8988T (cell line): ENCODE results near the gene GPR87.

Experiments
- DNase-seq: peaks from one replicate; pipeline ENCODE4 v3.0.0; 2011

Gene GPR87

GRCh38 chr3:151315136-151315535 lies 1.5 kb downstream of the GPR87 start:
- DNase-seq = no peak

GRCh38 chr3:151314593-151314992 lies 2.0 kb downstream of the GPR87 start:
- no peak for DNase-seq

- DNase-seq = no peak
Measured at GRCh38 chr3:151314137-151314536, 2.5 kb downstream of the GPR87 start.

- no peak for DNase-seq
Measured at GRCh38 chr3:151312972-151313371, 3.6 kb downstream of the GPR87 start.

- no peak for DNase-seq
Measured at GRCh38 chr3:151309566-151309965, 7.1 kb downstream of the GPR87 start.

GRCh38 chr3:151307583-151308488 lies 8.8 kb downstream of the GPR87 start:
- DNase-seq = no peak

GRCh38 chr3:151307131-151307530 lies 9.5 kb downstream of the GPR87 start:
- no peak for DNase-seq

GRCh38 chr3:151306168-151306810 lies 10.3 kb downstream of the GPR87 start:
- DNase-seq = no peak

- DNase-seq = no peak
Measured at GRCh38 chr3:151305775-151306151, 10.9 kb downstream of the GPR87 start.

GRCh38 chr3:151305060-151305774 lies 11.4 kb downstream of the GPR87 start:
- peak; percentile 49 for DNase-seq

GRCh38 chr3:151303751-151304150 lies 12.9 kb downstream of the GPR87 start:
- DNase-seq = no peak

- DNase-seq = no peak
Measured at GRCh38 chr3:151301787-151302186, 14.8 kb downstream of the GPR87 start.

- no peak for DNase-seq
Measured at GRCh38 chr3:151300539-151300938, 16.1 kb downstream of the GPR87 start.

- DNase-seq = no peak
Measured at GRCh38 chr3:151299006-151299405, 17.6 kb downstream of the GPR87 start.

GRCh38 chr3:151297429-151297828 lies 19.2 kb downstream of the GPR87 start:
- no peak for DNase-seq

GRCh38 chr3:151296226-151296625 lies 20.4 kb downstream of the GPR87 start:
- no peak for DNase-seq

- no peak for DNase-seq
Measured at GRCh38 chr3:151293127-151293526, 23.5 kb downstream of the GPR87 start.

- no peak for DNase-seq
Measured at GRCh38 chr3:151290673-151291072, 25.9 kb downstream of the GPR87 start.

GRCh38 chr3:151289445-151289844 lies 27.2 kb downstream of the GPR87 start:
- DNase-seq = no peak

GRCh38 chr3:151285940-151286339 lies 30.7 kb downstream of the GPR87 start:
- DNase-seq = no peak

- DNase-seq = no peak
Measured at GRCh38 chr3:151283907-151284461, 32.6 kb downstream of the GPR87 start.

- DNase-seq = no peak
Measured at GRCh38 chr3:151283387-151283786, 33.2 kb downstream of the GPR87 start.

- DNase-seq = no peak
Measured at GRCh38 chr3:151282921-151283320, 33.7 kb downstream of the GPR87 start.
